Activated naive CD4-positive, alpha-beta T cell (primary cell): ENCODE results near the gene SCUBE3.

Experiments
- DNase-seq, 4 experiments: peaks; one replicate each; lab custom pipeline; 2025; lab: John Stamatoyannopoulos, UW

SCUBE3 gene

GRCh38 chr6:35181933-35182612 lies 31.7 kb upstream of the SCUBE3 start:
- no peak for DNase-seq

DNA sequence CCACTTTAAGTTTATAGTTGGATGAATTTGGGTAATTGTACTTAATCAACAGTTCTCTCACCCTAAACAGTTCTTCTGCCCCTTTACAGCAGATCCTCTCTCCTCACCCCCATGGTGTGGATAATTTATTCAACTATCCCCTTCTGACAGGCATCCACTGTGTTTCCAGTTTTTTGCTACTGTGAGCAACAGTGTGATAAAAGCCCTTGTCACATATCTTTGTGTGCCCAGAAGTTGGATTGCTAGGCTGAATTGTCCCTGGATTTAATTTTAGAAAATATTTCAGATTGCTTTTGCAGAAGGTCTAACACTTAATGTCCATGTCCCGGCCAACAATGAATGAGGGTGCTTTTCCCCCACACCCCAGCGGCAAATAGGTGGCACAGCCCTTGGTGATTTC lies 30.5 kb upstream of the SCUBE3 start:
- DNase-seq = no peak

DNA sequence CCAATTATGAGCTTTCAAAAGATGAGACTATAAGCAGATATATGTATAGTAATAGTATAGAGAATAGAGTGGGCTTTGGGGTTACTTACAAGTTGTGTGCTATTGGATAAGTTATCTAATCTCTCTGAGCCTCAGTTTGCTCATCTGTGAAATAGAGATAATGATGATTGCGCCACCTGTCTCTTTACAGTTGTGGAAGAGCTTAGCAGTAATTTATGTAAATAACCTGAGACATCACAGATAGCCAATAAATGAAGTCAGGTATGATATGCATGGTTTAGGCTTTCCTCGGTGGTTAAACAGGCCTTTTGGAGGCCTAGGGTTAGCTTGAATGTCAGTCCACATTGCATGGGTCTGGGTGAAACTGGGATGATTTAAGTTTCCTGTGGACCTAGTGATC lies 29.8 kb upstream of the SCUBE3 start:
- no peak for DNase-seq

GRCh38 chr6:35184580-35185301 lies 29.0 kb upstream of the SCUBE3 start:
- no peak for DNase-seq

- DNase-seq = no peak
Observed at GRCh38 chr6:35185302-35185681, 28.5 kb upstream of the SCUBE3 start.

DNA sequence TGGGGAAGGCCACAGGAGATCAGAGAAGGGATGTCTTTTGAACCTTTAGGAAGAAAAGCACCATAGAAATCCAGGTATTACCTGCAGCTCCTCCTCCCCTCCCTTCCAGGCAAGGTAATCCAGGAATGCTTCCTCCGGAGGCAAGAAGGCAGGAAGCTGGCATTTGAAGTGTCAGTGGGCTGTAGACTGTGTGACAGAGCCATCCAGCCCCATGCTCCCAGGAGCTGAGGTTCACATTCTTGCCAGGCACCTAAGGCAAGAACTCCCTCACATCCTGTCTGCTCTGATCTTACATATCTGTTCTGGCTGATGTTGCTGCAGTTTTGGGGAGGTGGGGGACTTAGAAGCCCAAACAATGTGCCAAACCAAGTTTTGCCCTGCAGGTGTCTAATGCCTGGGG lies 27.8 kb upstream of the SCUBE3 start:
- DNase-seq = no peak

DNA sequence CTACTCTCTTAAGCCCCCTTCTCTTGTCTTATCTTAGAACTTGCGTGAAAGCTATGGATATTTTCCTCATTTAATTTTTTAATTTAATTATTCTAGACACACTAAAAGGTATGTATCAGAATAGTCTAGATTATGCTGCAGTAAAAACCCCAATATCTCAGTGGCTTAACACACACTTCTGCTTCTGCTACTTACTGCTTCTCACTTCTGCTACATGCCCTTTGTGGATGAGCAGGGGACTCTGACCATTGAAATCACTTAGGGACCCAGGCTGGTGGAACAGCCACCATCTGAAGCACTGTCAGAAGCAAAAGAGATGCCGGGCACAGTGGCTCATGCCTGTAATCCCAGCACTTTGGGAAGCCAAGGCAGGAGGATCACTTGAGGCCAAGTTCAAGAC lies 27.2 kb upstream of the SCUBE3 start:
- no peak for DNase-seq

DNA sequence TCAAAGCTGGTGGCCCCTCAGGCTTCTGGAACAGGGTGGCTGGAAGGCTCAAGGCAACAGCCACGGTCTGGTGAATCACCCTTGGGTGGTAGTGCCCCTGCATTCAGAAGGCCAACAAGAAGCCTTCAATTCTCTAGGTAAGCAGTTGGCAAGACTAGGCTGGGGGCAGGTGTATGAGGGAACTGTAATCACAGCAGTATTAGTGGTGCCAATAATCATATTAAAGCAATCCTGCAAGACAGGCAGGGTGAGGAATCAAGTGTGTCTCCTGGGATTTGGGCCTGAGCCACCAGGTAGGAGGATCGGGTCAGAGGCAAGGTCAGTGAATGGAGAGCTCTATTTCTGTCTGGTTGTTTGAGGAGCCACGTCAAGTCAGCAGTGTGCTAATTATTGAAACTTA lies 24.9 kb upstream of the SCUBE3 start:
- no peak for DNase-seq

- no peak for DNase-seq
Observed at GRCh38 chr6:35190306-35190705, 23.4 kb upstream of the SCUBE3 start.

GRCh38 chr6:35191889-35192288 lies 21.9 kb upstream of the SCUBE3 start:
- DNase-seq = no peak

- DNase-seq = no peak
Observed at GRCh38 chr6:35192301-35192860, 21.4 kb upstream of the SCUBE3 start.

- no peak for DNase-seq
Observed at GRCh38 chr6:35194390-35194789, 19.4 kb upstream of the SCUBE3 start.

GRCh38 chr6:35195120-35195780 lies 18.5 kb upstream of the SCUBE3 start:
- no peak for DNase-seq

DNA sequence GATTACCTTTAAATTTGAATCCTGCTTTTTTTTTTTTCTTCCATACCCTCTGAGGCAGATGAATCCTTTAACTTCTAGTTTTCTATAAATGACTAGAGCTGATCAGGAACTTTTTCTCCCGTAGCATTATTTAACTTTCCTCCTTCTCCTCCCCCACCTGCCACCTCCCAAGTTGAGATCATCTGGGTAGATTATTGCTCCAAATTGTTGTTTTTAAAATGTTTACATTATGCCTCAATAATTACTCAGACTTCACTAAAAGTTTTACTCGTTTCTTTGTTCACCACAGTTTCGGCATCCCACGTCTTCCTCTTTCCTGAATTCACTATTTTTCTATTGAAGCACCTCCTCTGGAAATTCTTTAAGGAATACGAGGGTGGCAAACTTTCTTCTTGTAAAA lies 16.6 kb upstream of the SCUBE3 start:
- no peak for DNase-seq

DNA sequence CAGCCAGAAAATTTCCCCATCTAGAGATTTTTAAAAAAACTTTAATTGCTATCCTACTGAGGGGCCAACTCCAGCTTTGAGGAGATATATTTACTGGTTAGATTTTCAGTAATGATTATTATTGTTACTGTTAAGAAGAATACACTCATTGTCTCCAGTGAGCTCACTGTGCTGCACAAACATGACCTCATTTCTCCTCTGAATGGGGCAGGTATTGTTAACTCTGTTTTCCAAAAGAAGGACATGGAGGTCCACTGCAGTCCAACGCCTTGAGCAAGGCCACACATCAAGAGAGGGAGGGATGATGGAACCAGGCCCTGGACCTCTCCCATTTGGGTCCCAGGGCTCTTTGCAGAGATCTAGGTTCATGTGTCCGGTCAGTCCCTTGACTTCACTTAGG lies 13.9 kb upstream of the SCUBE3 start:
- no peak for DNase-seq

GRCh38 chr6:35202066-35202546 lies 11.7 kb upstream of the SCUBE3 start:
- no peak for DNase-seq

- DNase-seq = no peak
Observed at GRCh38 chr6:35203152-35203670, 10.5 kb upstream of the SCUBE3 start.

GRCh38 chr6:35203680-35204079 lies 10.1 kb upstream of the SCUBE3 start:
- no peak for DNase-seq

DNA sequence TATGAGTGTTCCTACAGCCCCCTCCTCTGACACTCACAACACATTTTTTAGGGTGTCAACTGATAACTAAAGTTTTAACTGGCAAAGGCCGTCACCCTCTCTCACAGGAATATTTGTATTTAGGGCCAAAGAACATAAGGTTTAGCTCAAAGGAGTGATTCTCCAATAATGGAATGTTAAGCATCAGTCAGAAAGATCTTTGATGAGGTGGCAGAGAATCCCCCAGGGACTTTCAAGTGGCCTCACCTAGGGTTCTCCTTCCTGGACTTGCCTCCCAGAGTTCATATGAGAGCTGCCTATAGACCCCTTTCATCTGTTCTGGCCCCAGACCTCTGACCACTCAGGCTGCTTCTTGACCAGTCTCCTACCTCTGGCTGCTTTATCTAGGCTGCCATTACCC lies 7.4 kb upstream of the SCUBE3 start:
- no peak for DNase-seq

DNA sequence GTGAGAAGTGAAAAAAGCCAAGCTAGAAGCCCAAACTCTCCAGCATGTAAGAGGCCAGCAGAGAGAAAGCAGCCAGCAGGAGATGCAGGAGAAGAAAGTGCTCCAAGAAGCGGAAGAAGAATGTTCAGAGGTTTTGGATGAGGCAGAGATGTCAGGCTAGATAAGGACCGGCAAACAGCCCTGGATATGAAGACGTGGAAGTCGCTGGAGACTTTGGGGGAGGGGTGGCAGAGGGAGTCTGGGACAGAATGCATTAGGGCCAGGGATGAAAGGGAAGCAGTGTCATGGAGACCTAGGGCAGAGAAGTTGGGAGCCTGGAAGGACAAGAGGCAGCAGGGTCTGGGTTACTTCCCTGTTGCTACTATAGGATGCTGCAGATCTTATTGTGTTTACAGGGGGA lies 5.3 kb upstream of the SCUBE3 start:
- no peak for DNase-seq

DNA sequence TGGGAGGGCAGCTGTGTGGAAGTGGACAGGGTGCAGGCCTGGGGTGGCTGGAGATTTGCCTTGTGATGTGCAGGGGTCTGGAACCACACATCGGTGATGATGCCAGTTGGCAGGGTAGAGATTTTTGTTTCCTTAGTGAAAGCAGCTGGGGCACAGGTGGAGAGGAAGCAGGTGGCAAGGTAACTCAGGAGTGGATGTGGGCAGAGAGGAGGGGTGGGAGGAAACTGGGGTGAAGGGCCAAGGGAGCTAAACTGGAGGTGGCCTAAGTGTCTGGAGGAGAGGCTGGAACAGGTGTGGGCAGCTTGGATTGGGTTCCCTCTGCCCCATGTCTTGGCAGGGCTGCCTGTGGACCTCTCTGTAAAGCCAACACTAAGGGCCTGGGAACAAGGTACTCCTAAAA lies 4.7 kb upstream of the SCUBE3 start:
- no peak for DNase-seq

GRCh38 chr6:35209622-35210247 lies 4.0 kb upstream of the SCUBE3 start:
- no peak for DNase-seq
